GM12801 (cell line): ENCODE results near the gene CHMP5.

Experiments
- TF ChIP-seq, protein P1 (sequence below): IDR thresholded peaks from one replicate; pipeline ENCODE4 v1.5.1; 2011; ENCODE audit warnings: control low read depth; ENCODE audit not compliant: insufficient read length; ENCODE audit errors: extremely low read depth

CHMP5 gene

DNA sequence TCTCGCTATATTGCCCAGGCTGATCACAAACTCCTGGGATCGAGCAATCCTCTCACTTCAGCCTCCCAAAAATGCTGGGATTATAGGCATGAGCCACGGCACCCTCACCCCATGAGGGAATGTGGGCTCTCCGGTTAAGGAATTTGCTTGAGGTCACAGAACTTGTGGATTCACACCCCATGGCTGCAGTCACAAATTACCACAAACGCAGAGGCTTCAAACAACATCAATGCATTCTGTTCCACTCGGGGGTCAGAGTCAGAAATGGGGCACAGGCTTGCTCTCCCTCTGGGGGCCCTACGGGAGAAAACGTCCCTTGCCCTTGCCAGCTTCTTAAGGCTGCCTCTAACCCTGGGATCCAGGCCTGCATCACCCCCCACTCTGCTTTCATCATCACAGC lies 37.1 kb upstream of the CHMP5 start:
- TF ChIP-seq, protein P1, sequence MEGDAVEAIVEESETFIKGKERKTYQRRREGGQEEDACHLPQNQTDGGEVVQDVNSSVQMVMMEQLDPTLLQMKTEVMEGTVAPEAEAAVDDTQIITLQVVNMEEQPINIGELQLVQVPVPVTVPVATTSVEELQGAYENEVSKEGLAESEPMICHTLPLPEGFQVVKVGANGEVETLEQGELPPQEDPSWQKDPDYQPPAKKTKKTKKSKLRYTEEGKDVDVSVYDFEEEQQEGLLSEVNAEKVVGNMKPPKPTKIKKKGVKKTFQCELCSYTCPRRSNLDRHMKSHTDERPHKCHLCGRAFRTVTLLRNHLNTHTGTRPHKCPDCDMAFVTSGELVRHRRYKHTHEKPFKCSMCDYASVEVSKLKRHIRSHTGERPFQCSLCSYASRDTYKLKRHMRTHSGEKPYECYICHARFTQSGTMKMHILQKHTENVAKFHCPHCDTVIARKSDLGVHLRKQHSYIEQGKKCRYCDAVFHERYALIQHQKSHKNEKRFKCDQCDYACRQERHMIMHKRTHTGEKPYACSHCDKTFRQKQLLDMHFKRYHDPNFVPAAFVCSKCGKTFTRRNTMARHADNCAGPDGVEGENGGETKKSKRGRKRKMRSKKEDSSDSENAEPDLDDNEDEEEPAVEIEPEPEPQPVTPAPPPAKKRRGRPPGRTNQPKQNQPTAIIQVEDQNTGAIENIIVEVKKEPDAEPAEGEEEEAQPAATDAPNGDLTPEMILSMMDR = no peak

DNA sequence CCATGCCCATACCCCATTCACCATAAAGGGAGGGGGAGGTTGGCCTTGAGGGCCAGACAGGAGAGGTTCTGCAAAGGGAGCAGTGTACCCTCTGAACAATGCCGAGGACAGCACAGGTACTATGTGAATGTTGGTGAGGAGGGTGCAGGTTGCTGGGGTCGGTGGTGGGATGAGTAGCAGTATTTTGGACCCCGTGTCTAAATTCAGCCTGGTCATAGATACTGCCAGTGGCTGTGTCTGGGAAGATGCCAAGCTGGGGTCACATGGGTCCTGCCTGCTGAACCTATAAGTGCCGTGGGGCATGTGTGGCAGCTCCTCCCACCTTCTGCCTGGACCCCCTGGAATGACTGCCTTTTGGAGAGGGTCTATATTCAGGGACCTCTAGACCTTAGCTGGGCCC lies 36.2 kb upstream of the CHMP5 start:
- TF ChIP-seq, protein P1 = no peak

DNA sequence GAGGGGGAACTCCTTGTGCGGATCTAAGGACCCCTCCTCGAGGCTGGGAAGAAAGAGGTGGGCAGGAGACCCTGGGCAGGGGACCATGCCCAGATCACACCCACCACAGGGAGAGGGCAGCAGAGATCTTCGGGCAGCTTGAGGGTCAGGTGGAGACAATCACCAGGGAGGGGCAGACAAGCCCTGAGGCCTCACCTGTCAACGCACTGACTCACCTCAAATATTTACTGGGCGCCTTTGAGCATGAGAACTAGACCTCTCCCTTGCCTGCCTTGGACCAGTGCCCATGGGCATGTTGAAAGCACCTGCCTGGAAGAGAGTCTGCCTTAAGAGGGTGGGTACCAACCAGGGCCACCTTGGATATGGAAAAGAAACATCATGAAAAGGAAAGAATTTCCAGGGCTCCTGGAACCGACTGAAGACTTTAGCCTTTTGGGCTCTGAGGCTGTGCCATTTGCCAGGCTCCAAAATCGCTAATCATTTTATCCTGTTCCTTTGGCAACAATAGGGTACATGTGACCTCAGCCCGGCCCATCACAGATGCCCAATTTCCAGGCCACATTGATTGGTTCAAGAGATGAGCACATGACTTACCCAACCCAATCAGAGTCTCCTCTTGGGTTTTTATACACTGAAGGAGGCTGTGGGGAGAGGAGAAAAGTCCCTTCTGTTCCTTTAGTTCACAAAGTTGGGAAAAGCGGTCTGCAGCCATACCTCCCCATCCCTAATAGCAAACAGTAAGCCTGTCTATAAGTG lies 35.3 kb upstream of the CHMP5 start:
- TF ChIP-seq, protein P1 = no peak

DNA sequence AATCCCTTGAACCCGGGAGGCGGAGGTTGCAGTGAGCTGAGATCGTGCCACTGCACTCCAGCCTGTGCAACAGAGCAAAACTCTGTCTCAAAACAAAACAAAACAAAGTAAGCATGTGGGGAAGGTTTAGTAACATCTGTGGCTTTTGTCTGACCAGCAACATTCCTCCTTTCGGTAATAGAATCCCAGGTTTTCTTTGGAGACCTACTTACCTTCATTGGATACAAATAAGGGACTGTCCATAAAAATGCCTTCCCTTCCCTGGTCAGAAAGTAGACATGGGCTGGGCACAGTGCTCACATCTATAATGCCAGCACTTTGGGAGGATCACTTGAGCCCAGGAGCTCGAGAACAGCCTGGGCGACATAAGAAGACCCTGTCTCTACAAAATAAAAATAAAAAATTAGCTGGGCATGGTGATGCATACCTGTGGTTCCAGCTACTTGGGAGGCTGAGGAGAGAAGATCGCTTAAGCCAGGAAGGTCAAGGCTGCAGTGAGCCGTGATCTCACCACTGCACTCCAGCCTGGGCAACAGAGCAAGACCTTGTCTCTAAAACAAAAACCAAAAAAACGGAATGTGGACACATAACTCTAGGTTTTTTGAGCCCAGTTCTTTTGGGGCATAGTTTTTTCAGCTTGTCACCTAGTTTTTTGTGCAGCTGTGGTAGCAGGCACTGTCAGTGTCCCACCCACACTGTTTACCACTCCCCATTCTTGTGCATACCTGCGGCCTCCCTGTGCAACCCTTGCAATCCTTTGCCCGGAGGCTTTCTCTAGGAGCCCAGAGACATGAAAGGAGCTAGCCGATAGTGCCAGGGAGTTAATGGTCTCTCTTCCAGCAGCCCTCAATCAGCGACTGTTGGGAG lies 33.9 kb upstream of the CHMP5 start:
- TF ChIP-seq, protein P1 = no peak

DNA sequence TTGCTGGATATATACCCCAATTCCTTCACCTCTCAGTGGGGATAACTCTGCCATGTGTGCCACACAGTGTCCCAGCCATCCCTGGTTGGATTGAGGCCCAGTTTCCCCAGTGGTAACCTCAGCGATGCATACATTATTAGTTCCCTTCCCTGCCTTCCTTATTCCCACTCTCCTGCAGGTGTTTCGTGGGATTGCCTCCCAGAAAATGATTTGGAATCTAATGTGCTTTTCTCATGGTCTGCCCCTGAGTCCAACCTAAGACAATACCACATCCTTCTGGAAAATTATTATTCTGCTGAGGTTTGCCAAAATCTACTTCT lies 33.3 kb upstream of the CHMP5 start:
- TF ChIP-seq, protein P1 = no peak

DNA sequence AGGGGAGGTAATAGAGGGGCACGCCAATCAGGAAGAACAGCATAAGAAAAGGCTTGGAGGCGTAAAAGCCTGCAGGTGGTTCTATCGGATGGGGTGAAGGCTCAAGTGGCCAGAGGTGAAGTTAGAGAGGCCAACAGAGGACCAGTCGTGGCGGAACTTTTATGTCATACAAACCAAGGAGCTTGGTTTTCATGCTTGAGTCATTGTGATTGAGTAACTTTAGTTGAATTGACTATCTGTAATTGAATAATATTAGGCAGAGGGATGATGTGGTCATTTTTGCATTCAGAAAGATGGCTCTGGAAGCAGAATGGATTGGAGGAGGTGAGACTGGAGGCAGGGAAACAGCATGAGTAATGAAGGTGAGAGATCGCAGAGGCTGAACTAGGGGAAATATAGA lies 32.0 kb upstream of the CHMP5 start:
- TF ChIP-seq, protein P1 = no peak

DNA sequence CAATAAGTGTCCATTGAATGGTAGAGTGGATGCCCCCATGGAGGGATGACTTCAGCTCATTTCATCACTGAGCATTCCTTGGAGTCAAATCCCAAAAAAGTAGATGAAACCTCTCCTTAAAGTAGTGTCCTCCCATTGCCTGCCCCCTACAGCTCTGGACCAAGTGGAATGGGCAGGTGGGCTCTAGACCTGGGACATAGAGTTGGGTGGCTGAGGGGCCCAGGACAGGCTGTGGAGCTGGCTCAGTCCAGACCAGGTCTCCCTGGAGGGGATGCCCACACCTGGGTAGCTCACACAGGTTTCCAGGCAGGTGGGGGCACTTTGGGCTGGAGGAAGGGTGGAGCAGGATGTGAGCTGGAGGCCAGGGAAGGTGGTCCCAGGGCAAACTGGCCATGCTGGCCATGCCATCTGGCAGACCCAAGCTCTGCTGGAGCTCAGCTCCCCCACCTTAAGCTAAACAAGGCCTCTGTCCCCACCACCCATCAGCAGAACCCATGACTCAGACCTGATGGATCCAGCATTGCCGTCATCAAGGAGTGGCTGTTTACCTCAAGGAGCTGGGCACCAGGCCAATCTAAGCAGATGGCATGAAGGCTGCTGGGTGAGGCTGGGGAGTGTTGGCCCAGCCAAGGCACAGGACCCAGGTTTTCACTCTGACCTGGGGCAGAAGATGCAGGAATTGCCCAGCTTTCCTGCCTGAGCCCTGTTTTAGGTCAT lies 31.1 kb upstream of the CHMP5 start:
- TF ChIP-seq, protein P1 = no peak
